ENCODE results near the gene ZSCAN4.

The ZSCAN4 gene

DNA sequence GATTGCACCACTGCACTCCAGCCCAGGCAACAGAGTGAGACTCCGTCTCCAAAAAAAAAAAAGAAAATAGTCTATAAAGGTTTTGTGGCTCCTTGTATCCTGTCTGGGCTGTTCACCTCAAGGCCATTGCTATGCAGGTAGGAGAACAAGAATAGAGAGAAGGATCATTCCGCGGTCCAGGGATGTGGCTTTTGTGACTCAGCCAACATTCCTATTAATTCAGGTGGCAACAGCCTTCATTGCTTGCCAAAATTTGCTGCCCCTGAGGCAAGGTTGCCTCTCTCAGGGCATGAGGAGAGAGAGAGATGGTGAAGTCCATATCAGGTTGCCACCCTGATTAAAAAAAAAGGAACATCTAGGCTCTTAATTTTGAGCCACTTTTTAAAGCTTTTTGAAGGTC lies 21.0 kb downstream of the ZSCAN4 start:
- ChIA-PET POLR2A (ENCODE audit: low non-redundant PET) (no interaction called here), CTCF (no interaction called here)
- peak; percentile 45 for DNase-seq (ENCODE audit: low spot score)
- TF ChIP-seq, protein P1, sequence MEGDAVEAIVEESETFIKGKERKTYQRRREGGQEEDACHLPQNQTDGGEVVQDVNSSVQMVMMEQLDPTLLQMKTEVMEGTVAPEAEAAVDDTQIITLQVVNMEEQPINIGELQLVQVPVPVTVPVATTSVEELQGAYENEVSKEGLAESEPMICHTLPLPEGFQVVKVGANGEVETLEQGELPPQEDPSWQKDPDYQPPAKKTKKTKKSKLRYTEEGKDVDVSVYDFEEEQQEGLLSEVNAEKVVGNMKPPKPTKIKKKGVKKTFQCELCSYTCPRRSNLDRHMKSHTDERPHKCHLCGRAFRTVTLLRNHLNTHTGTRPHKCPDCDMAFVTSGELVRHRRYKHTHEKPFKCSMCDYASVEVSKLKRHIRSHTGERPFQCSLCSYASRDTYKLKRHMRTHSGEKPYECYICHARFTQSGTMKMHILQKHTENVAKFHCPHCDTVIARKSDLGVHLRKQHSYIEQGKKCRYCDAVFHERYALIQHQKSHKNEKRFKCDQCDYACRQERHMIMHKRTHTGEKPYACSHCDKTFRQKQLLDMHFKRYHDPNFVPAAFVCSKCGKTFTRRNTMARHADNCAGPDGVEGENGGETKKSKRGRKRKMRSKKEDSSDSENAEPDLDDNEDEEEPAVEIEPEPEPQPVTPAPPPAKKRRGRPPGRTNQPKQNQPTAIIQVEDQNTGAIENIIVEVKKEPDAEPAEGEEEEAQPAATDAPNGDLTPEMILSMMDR (conservative IDR thresholded peaks at IDR 0.05; ENCODE audit: low read depth): no peak
- no peak overlapping the region for H3K27ac ChIP-seq

DNA sequence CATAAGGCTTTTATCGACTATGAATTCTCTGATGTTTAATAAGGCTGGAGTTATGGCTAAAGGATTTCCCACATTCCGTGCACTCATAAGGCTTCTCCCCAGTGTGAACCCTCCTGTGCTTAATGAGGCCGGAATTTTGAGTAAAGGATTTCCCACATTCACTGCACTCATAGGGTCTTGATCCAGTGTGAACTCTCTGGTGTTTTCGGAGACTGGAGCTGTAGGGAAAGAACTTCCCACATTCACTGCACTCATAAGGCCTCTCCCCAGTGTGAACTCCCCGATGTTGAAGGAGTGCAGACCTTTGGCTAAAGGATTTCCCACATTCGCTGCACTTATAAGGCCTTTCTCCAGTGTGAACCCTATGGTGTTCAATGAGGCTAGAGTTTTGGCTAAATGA lies 32.9 kb downstream of the ZSCAN4 start:
- no peak for DNase-seq (ENCODE audit: low spot score)
- TF ChIP-seq, protein P1 (conservative IDR thresholded peaks at IDR 0.05; ENCODE audit: low read depth): no peak
- ChIA-PET POLR2A (ENCODE audit: low non-redundant PET) (no interaction called here), CTCF (no interaction called here)
- H3K27ac ChIP-seq: no peak overlapping the region

DNA sequence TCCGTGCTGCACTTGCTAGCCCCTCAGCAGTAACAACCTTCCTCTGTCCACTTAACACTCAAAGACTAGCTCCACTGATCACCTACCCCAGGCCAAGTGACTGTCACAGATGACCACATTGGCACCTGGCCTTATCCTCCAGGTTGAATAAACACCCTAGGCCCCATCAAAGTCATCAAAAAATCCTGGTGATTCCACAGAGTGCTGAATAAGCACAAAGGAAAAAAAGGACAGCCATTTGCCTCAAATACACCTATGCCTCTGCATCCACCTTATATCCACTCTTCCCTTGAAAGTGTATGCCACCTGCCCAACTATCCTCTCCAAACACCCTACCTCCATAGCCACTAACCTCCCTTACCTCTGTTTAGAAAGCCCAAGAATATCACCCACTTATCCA lies 37.6 kb downstream of the ZSCAN4 start:
- ChIA-PET CTCF (interaction anchor here (0.5 kb wide), 1 partner anchor 40 kb away, joined by 4 read pairs; no protein-coding TSS in a partner anchor), POLR2A (ENCODE audit: low non-redundant PET) (no interaction called here)
- TF ChIP-seq, protein P1 (conservative IDR thresholded peaks at IDR 0.05; ENCODE audit: low read depth): no peak

DNA sequence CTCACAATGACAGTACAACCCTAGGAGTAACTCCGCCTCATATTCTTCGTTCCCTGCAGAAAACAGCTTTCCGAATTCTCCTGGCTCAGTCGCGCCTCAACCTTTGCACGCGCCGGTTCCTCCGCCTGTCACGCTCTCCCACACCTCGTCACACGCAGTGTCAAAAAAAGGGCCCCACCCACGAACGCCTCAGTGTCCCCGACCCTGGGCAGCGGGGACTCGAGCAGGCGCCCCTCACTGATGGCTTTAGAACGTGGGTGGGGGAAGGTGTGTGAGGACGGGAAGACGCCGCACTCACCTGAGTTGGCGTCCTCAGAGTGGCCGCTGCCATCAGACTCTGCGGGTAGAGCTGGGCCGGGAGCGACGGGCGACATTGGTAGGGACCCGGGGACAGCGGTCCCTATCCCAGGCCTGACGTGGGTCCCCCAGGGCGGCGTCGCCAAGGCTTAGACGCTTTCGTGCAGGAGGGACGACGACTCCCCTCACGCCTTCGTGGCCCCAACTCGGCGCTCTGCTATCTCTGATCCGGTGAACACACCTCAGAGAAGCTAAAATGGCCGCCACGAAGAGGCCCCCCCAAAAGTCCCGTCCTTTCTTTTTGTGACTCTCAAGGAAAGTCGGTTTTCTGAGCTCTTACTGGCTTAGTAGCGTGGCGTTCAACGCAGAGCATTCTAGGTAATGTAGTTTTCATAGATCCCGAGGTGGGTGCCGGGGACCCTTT lies 40.1 kb downstream of the ZSCAN4 start, which contains the start of gene ZNF154:
TSS of gene ZNF154 (minus strand) at position 564 of the 721 bp plus-strand sequence. CDS start at position 331, 233 bp downstream.
- no peak for DNase-seq (ENCODE audit: low spot score)
- ChIA-PET CTCF (interaction anchor here (0.7 kb wide), 1 partner anchor 755 kb away, joined by 3 read pairs; no protein-coding TSS in a partner anchor), POLR2A (ENCODE audit: low non-redundant PET) (no interaction called here)
- TF ChIP-seq, protein P1 (conservative IDR thresholded peaks at IDR 0.05; ENCODE audit: low read depth): no peak
- H3K27ac ChIP-seq: no peak within 1 kb of the TSS

More for the DNA sequence above, 37.6 kb downstream of the ZSCAN4 start:
- H3K27ac ChIP-seq: no peak overlapping the region
- no peak for DNase-seq (ENCODE audit: low spot score)

DNA sequence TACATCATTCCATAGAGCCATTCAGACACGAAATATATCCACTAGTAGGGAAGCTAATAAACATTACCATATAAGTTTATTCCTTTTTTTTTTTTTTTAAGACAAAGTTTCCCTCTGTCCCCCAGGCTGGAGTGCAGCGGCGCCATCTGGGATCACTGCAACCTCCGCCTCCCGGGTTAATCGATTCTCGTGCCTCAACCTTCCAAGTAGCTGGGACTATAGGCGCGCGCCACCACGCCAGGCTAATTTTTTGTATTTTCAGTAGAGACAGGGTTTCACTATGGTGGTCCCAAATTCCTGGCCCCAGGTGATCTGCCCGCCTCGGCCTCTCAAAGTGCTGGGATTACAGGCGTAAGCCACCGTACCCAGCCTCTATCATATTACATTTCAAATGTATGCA lies 40.9 kb downstream of the ZSCAN4 start:
- H3K27ac ChIP-seq: no peak overlapping the region
- CTCF ChIA-PET: interaction anchor here (0.7 kb wide), 1 partner anchor 754 kb away, joined by 3 read pairs; no protein-coding TSS in a partner anchor
- no peak for DNase-seq (ENCODE audit: low spot score)
- TF ChIP-seq, protein P1 (conservative IDR thresholded peaks at IDR 0.05; ENCODE audit: low read depth): no peak
- POLR2A ChIA-PET (ENCODE audit: low non-redundant PET): no interaction called here

DNA sequence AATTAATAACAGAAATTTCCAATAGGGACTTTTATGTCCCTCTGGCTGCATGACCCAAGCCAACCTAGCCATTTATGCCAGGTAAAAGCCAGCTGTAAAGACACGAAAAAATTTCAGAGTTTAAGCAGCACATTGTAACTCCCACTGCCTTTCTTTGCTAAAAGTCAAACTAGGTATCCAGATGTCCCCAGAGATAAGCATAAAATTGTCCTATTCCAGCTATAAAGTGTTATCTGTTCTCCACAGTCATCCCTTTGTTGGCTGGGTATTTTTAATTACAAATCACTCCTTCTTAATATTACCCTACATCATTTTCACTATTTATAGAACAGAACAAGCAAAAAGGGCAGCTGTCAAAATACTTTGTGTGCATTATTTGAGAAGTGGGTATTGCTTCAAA lies 43.5 kb downstream of the ZSCAN4 start:
- no peak overlapping the region for H3K27ac ChIP-seq
- DNase-seq (ENCODE audit: low spot score): no peak
- ChIA-PET CTCF (interaction anchor here (0.5 kb wide), 1 partner anchor 62 kb away, joined by 5 read pairs; no protein-coding TSS in a partner anchor), POLR2A (ENCODE audit: low non-redundant PET) (no interaction called here)
- TF ChIP-seq, protein P1 (conservative IDR thresholded peaks at IDR 0.05; ENCODE audit: low read depth): no peak

Data from RWPE1 (cell line).